ENCODE measurements around the gene PRR23E.
A peak's percentile ranks its signal among the peaks of the same experiment; 100 is the strongest.

PRR23E gene

GRCh38 chr3:127238602-127239001 lies 45.7 kb downstream of the PRR23E start (continued):
- no peak for TF ChIP-seq ZBTB26 (tag by site-specific recombination; optimal IDR thresholded peaks at IDR 0.05)
- no peak for TF ChIP-seq ZNF776 (tag by site-specific recombination; IDR thresholded peaks at IDR 0.05; ENCODE audit: borderline replicate concordance)
- TF ChIP-seq KLF9 (tag by site-specific recombination; IDR thresholded peaks at IDR 0.05; ENCODE audit: low read depth), result no peak
- TF ChIP-seq ZNF670 (tag by site-specific recombination; IDR thresholded peaks at IDR 0.05; ENCODE audit: low read depth), result no peak
- TF ChIP-seq INSM2 (tag by site-specific recombination; IDR thresholded peaks at IDR 0.05), result no peak
- no peak for TF ChIP-seq BCL11B (tag by site-specific recombination; IDR thresholded peaks at IDR 0.05; ENCODE audit: low read depth)
- TF ChIP-seq ZNF23 (tag by site-specific recombination; IDR thresholded peaks at IDR 0.05; ENCODE audit: borderline replicate concordance), result no peak

GRCh38 chr3:127247292-127247691 lies 54.4 kb downstream of the PRR23E start:
- Histone ChIP-seq H3K4me1 (ENCODE audit: control insufficient read depth, insufficient read depth, low read length) (no peaks in the 10 kb centered on the region), H3K9me3 (ENCODE audit: control insufficient read depth, insufficient read depth, low read depth, low read length) (no peaks in the 10 kb centered on the region), H3K36me3 (ENCODE audit: control insufficient read depth in 2 of 2, insufficient read depth in 1 of 2, low read length in 2 of 2) (no peaks in the 10 kb centered on the region), H3K4me3 (ENCODE audit: low read depth, low read length) (no peak overlapping the region), H3K27ac (ENCODE audit: extremely low read depth, low read depth, low read length) (no peak overlapping the region)
- POLR2A ChIA-PET, result no interaction called here
- CTCF ChIA-PET, result no interaction called here
- TF ChIP-seq GFI1B (tag by site-specific recombination; IDR thresholded peaks at IDR 0.05) (no peak), SETDB1 (IDR thresholded peaks at IDR 0.05; ENCODE audit: insufficient read length, low read length) (peak; percentile 60)

Data from HEK293 (cell line).